Right renal pelvis (tissue), 4 donors: ENCODE data around the gene TCHP. TPM values are rescaled to one million over a fixed set of nuclear protein-coding genes. Genes with fewer than 3 reads are reported as not detected.
"Not testable (repeated sequence)": the region's sequence is repeated elsewhere in the genome, so short reads cannot be mapped to it uniquely, and the experiment has no call there.

Experiments used
- DNase-seq, 4 donors: peaks; one replicate each; pipeline ENCODE4 v3.0.0-alpha.2; 2013; ENCODE audit warnings: low read depth in 4 of 4, low spot score in 3 of 4, missing footprints in 1 of 4
- polyA plus RNA-seq, 4 donors: library from polyadenylated mRNA; unstranded; fragments of 120-200 nt; gene quantifications; one replicate each; pipeline ENCODE4 v1.2.1, GENCODE V29; 2013; ENCODE audit not compliant: insufficient read length in 4 of 4

The TCHP gene, protein sequence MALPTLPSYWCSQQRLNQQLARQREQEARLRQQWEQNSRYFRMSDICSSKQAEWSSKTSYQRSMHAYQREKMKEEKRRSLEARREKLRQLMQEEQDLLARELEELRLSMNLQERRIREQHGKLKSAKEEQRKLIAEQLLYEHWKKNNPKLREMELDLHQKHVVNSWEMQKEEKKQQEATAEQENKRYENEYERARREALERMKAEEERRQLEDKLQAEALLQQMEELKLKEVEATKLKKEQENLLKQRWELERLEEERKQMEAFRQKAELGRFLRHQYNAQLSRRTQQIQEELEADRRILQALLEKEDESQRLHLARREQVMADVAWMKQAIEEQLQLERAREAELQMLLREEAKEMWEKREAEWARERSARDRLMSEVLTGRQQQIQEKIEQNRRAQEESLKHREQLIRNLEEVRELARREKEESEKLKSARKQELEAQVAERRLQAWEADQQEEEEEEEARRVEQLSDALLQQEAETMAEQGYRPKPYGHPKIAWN
- polyA plus RNA-seq = 10 to 100 TPM; 19.5 to 22.4 (median 20.4) TPM

DNA sequence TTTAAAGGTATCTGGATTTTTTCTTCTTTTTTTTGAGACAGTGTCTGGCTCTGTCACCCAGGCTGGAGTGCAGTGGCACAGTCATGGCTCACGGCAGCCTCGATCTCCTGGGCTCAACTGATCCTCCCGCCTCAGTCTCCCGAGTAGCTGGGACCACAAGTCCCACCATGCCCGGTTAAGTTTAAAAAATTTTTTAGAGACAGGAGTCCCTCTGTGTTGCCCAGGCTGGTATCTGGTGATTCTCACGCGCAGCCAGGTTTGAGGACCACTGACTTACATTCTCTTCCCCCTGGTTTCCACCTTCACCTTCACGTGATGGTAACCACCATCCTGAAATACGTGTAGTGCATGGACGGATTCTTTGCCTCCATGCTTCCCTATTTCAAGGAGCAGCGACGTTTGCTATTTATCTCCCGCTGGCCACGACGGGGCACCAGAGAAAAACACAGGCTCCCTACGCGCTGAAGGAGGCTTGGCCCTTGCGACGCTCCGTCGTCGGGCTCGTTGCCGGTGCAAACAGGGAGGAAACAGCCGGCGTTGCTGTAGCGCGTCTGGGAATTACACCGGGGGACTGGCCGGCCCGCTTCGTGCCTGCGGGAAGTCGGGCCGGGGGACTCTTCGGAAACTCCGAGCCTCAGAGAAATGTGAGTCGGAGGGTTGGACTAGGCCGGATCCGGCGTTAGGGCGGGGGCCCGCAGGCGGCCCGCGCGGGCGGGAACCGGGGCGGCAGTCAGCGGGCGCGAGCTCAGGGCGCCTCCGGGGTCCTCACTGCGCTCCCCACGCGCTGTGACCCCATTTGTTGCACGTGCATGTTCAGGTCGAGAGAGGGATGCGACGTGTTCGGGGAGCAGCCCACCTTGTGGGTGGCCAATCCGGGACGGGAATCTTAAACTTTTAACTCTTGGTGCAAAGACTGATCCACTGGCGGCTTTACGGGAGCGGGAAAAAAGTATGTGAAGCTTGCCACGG lies at the start of gene TCHP:
TCHP (plus strand) TSS at position 492 of the 969 bp plus-strand sequence. CDS start 2,753 bp downstream, outside the sequence.
- DNase-seq = peak; percentile 77 to 86 (median 84)

DNA sequence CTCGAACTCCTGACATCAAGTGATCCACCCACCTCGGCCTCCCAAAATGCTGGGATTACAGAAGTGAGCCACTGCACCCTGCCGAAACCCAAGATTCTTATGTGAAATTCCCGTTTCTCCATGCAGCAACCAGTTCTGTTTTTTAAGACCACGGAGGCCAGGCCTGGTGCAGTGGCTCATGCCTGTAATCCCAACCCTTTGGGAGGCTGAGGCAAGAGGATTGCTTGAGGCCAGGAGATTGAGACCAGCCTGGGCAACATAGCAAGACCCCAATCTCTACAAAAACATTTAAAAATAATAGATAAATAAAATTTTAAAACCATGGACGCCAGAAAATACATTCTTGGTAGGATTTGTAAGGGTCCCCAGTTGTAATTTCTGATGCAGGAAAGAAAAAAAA lies 49.6 kb upstream of the TCHP start:
- DNase-seq = not testable (repeated sequence)

DNA sequence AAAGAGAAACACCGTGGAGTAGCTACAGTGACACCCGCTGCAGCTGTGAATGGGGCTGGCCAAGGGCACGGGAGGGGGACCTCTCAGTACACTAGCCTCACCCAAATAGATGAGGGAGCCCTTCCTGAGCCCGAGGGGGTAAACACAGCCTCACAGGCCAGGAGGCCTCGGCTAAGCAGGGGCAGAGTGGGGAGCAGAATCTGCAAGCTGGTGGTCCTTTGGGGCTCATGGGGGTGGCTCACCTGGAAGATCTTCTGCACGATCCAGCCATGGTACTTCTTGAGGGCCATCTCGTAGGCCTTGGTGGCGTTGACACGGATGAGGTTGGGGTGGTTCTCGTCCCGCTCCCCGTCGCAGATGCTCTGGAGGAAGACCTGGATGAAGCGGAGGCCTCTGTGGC lies 44.7 kb upstream of the TCHP start:
- no peak for DNase-seq

DNA sequence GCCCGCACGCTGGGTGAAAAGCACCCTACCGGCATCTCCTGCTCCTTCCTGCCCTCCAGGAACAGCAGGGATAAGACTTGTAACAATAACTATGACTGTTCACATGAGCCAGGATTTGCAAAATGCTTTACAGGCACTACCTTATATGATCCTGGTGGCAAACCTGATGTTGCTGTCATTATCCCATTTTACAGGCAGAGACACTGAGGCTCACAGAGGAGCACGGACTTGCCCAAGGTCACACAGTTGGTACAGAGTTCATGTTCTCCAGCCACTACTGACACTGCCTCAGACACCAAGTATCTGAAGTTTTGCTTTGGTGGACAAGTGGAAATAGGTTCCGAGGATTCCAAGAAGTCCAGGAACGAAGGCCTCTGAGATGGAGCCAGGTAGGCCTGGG lies 42.4 kb upstream of the TCHP start:
- DNase-seq = no peak

DNA sequence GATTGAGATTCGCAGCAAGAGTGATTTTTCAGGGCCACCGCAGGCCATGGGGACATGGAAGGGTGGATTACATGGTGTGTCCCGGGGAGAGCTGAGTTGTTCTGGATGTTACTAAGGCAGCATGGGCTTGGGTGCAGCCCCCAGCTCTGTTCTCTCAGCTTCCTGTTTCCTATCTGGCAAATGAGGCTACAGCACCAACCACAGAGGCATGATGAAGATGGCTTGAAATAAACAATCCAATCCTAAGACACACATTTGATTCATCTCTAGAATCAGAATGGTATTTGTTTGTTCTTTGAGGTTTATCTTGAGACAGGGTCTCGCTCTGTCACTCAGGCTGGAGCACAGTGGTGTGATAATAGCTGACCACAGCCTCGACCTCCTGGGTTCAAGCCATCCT lies 41.3 kb upstream of the TCHP start:
- DNase-seq = no peak

DNA sequence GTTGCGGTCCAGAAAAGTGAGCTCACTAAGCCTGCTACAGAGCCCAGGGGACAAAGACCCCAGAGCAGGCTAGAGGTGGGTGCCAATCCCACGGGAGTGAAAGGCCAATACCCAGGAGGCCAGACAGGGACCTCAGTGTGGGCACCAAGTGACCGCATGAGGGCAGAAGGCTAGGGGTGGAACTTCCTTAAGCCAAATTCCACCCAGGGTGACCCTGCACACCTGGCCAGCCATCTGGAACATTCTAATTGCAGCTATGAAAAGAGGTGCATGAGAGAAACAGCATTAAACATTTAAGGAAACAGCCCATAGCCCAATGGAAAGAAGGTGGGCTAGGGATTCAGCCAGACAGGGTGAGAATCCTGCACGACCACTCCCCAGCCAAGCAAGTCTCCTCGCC lies 39.1 kb upstream of the TCHP start:
- DNase-seq = no peak

DNA sequence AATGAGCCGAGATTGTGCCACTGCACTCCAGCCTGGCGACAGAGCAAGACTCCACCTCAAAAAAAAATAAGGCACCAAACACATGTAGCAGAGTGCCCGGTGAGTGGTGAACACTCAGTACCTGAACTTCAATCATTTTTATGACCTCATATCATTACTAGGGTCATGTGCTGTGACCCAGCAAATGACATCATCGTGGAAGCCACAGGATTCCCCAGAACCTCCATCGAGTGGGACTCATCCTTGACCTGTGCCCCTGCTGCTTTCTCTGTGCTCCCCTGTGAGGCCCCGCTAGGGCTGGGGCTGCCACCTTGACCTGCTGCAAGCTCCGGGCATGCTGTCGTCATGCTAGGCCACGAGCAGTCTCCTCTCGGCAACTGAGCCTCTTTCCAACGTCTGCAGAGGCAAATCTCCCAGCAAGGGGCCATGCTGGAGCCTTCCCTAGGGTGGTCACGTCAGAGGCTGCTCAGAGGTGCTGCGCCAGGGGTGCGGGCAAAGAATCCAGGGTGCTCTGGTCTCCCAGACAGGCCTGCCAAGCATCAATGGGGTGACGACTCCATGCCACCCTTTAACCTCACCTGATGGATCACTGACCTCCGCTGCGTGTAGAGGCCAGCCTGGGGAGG lies 38.3 kb upstream of the TCHP start:
- no peak for DNase-seq

DNA sequence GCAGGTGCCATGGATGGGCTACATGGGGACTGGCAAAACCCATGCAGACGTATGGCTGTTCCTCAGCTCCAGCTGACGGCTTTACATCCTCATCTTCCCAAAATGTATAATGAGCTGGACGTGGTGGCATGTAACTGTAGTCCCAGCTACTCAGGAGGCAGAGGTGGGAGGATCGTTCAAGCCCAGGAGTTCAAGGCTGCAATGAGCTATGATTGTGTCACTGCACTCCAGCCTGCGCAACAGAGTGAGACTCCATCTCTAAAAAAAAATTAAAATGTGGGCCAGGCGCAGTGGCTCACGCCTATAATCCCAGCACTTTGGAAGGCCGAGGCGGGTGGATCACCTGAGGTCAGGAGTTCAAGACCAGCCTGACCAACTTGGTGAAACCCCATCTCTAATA lies 37.6 kb upstream of the TCHP start:
- DNase-seq = not testable (repeated sequence)

DNA sequence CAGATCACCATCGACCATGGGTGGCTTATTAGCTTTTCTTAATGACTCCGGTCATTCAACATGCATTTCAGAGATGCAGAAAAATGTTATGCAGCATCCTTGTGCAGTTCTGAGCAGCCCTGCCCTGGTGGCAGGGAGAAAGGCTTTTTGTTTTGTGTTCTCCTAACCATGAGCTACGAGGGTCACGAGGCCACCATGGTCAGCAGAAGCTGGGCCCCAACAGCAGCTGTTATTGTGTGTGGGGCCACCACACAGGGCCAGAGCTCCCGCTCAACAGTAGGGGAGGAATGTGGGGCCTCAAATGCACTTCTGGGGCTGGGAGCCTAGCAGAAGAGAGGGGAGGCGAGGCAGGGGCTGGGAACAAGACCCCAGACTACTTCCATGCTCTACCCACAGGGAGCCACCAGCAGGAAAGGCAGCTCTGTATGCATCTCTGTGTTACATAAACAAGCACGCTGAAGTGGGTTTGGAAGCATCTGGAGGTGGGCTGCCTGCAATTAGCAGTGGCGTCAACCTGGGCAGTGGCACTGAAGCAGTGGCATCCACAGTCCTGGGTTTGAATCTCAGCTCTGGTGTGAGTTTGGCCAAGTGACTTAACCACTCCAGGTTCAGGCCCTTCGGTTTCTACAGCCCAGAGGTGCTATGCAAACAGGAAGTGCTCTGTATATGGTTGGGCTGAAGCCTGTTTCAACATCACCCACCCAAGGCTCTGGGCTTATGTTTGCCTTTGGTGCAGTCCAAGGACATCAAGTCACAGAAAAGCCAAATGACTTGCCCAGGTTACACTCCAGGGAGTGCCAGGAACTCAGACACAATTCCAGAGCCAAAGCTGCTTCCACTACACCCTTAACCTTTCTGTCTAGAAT lies 36.0 kb upstream of the TCHP start:
- DNase-seq = no peak

DNA sequence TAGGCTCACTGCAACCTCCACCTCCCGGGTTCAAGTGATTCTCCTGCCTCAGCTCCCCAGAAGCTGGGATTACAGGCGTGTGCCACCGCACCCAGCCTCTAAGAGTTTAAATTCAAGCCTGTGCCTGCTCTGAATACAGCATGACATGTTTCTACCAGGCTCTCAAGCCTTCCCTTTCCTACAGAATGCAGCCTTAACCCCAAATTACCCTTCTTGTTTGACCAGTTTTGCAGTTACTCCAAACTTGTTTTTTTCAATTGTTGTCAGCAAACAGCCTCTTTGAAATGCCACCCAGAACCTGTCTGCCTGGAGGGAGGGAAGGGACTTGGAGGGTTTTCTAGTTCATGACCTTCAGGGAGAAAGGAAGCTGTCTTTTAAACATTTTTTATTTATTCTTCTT lies 35.2 kb upstream of the TCHP start:
- no peak for DNase-seq

DNA sequence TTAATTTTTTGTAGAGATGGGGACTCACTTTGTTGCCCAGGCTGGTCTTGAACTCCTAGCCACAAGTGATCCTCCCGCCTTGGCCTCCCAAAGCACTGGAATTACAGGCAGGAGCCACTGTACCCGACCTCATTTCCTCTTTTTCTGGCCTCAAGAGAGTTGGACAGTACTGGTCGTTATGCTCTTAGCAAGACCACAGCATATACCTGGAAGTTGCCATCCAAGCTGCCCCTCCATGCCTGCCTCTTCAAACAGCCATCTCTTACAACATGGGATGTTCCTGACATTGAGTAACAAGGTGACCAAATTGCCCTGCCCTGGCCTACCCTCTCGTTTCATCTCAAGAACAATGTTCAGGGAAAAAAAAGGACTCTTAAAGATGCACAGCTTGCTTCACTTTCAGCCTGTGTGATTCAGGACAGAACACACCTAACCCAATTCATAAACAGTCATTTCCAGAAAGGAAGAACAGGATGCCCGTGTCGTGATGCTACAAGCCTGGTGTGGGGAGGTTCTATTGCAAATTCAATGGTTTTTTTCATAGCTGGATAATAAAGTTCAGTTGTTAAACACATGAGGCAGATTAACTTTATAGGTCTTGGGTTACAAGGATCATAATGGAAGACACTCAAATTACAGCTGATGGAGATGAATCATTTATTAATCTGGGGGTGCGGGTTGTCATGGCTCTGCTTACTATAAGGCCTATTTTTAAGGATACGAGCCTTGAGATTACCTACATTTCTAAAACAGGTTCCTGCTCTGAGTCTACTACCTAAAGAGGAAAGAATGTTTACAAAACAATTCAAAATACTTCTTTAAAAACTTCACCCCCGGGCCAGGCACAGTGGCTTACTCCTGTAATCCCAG lies 31.7 kb upstream of the TCHP start:
- no peak for DNase-seq

DNA sequence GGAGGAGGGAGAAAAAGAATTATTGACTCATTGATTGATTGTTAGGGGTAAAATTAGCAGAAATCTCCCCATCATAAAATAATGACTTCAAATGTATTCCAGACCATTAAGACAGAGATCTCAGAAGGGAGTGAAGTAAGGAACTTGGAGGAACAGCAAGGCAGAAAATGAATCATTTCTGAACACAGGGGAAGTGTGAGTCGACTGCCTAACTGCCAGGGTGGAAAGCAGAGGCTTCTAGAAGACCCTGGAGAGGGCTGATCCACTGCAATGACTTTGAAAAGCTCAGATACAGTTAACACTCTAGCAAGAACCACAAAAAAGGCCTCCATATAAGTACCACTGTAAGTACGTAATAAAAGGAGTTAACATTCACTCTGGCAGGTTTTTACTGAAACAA lies 29.4 kb upstream of the TCHP start:
- no peak for DNase-seq

DNA sequence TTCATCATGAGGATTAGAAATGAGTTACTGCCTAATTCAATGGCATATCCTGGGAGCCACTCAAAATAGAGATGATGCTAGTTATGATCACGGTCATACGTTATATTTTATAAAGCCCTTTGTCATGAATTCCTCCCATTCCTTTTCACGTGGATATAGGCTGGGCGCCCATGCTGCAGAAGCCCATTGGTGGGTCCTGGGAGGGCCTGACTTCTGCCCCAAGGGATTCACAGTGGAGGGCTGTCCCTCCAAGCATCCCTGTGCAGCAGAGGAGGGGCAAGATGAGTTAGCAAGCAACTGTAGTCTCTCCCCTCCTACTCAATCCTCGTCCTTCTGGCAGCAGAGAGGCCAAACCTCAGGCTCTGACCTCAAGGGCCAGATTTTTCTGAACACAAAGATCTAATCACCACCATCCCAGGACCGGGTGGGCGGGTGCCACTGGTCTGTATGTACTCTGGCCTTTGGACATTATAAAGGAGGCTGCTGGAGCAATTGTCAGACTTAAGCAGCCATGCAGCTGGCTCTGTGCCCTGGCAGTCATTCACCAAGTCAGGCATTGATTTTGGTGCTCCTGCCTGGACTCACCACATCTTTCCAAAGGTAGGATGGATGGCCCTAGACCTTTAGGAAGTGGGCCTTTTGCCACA lies 28.3 kb upstream of the TCHP start:
- DNase-seq = no peak

DNA sequence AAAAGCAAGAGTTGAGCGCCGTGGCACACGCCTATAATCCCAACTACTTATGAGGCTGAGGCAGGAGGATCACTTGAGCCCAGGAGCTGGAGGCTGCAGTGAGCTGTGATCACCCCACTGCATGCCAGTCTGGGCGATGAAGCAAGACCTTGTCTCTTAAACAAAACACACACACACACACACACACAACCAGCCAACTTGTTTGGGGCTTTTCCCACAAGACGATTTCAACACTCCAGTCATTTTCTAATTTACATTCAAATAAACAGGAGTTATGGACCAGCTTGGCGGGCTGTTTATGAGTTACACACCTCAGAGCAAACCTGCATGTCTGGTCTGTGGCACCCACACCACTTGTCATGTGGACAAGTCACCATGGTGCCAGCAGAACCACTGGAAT lies 26.4 kb upstream of the TCHP start:
- no peak for DNase-seq

DNA sequence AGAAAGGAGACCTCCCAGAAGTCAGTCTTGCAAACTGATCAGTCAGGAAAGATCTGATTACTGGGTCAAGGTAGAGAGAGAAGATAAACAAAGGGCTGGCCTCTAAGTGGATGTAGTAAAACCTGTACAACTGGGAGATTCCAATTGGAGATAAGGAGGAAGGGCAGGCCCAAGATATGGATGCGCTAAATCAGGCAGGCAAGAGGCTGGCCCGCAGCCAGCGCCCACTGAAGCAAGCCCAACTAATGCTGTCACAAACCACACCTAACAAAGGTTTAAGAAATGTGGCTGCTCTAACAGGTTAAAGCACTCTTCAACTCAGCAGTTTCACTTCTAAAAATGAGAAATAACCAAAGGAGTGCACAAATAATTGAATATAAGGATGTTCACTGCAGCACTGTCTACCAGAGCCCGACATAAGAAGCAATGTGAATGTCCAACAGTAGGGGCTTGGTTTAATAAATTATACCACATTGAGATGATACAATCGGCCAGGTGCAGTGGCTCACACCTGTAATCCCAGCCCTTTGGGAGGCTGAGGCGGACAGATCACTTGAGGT lies 24.4 kb upstream of the TCHP start:
- no peak for DNase-seq

DNA sequence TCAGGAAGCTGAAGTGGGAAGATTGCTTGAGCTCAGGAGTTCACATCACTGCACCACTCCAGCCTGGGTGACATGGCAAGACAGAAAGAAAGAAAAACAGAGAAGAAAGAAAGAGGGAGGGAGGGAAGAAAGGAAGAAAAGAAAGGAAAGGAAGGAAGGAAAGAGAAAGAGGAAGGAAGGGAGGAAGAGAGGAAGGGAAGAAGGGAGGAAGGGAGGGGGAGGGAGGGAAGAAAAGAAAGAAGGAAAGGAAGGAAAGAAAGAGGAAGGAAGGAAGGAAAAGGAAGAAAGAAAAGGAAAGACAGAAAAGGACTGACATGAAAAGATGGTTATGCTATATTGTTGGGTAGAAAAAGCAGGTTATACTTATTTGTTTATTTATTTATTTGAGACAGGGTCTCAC lies 23.7 kb upstream of the TCHP start:
- DNase-seq = no peak

DNA sequence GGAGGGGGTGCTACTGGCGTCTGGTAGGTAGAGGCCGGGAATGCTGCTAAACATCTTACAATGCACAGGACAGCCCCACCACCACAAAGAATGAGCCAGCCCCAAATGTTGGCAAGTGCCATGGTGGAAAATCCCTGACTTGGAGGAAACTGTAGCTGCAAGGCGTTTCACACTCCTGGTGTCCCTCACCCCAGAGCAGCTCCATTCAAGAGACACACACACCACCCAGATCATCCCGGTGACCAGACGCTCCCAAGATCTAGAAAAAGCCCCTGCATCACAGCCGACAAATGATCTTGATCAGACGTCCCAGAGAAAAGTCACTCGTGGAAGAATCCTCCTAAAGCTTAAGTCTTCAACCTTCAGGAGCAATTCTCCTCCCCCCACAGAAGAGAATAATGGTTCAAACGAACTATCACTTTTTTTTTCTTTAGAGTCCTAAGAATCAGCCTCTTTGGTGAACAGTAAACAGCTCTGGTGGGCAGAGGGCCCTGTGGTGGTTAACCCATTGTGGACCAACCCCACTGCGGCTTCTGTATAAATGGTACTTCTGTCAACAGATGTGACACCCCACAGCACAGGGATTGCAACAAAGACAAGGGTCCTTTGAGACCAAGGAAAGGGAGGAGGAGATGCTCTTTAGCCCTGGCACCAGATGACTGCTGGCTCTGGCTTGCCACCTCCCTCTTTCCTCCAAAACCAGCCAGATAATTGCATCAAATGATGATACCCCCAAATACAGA lies 22.4 kb upstream of the TCHP start:
- no peak for DNase-seq

DNA sequence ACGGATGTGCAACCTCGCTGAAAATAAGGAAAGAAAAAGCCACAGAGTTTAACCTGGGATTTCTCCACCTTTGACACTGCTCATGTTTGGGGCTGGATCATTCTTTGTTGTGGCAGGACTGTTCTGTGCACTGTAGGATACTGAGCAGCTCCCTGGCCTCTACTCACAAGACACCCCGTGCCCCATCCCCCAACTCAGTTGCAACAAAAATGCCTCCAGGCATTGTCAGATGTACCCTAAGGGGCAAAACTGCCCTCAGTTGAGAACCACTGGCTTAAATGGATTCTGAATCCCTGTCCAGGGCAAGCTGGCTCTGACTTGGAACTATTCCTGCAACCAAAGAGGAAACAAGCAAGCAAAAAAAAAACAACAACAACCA lies 21.8 kb upstream of the TCHP start:
- no peak for DNase-seq
